CD4-positive, alpha-beta T cell treated with Interleukin-2 at 100 ng/mL for 4 hours (primary cell): Measurements from ENCODE around the gene RILP.

Source experiments
- DNase-seq: peaks from one replicate; pipeline ENCODE4 v3.0.0-alpha.2; 2020; ENCODE audit warnings: low spot score

The RILP gene

DNA sequence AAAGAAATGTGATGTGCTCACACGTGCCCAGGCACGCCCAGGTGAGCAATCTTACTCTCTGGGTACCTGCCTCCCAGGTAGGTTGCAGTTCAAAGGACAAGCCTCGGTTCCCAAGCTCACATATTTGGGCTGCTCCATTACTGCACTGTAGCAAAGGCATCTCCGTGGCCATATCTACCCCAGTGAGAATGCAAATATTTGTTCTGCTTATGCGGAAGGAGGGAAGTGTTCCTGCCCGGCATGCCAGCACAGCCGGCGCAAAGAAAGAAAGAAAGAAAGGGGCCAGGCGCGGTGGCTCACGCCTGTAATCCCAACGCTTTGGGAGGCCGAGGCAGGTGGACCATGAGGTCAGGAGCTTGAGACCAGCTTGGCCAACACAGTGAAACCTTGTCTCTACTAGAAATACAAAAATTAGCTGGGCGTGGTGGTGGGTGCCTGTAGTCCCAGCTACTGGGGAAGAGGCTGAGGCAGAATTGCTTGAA is 51.8 kb downstream of the RILP start:
- no peak for DNase-seq
